CD4-positive, alpha-beta T cell treated with Interleukin-2 at 100 ng/mL for 4 hours (primary cell): Measurements from ENCODE around the gene SCGB2B2.
"Not testable (repeated sequence)": the region's sequence is repeated elsewhere in the genome, so short reads cannot be mapped to it uniquely, and the experiment has no call there.

Experiments used
- DNase-seq: peaks from one replicate; pipeline ENCODE4 v3.0.0-alpha.2; 2020; ENCODE audit warnings: low spot score

The SCGB2B2 gene

GRCh38 chr19:34676697-34677385, at the start of gene SCGB2B2:
TSS of gene SCGB2B2 (minus strand) at chr19:34677159. CDS start at chr19:34594563, 82,596 bp downstream.
- peak; percentile 85 for DNase-seq

- no peak for DNase-seq
These were observed 48.4 kb upstream of the SCGB2B2 start for GRCh38 chr19:34725400-34725799.

- DNase-seq: no peak
These were observed 45.4 kb upstream of the SCGB2B2 start for GRCh38 chr19:34722353-34722752.

- DNase-seq: no peak
These were observed 38.4 kb upstream of the SCGB2B2 start for GRCh38 chr19:34715357-34715756.

GRCh38 chr19:34713262-34713637, 36.3 kb upstream of the SCGB2B2 start:
- DNase-seq: no peak

- DNase-seq: peak; percentile 81
These were observed 35.7 kb upstream of the SCGB2B2 start for GRCh38 chr19:34712395-34713261.

- DNase-seq: no peak
These were observed 34.9 kb upstream of the SCGB2B2 start for GRCh38 chr19:34711890-34712289.

- no peak for DNase-seq
These were observed 30.7 kb upstream of the SCGB2B2 start for GRCh38 chr19:34707661-34708060.

GRCh38 chr19:34692549-34692948, 15.6 kb upstream of the SCGB2B2 start:
- DNase-seq: no peak

- DNase-seq: no peak
These were observed 13.4 kb upstream of the SCGB2B2 start for GRCh38 chr19:34690372-34690771.

GRCh38 chr19:34688592-34688991, 11.6 kb upstream of the SCGB2B2 start:
- no peak for DNase-seq

GRCh38 chr19:34687348-34687747, 10.4 kb upstream of the SCGB2B2 start:
- no peak for DNase-seq

GRCh38 chr19:34686455-34686854, 9.5 kb upstream of the SCGB2B2 start:
- DNase-seq: no peak

GRCh38 chr19:34685266-34685665, 8.3 kb upstream of the SCGB2B2 start:
- DNase-seq: not testable (repeated sequence)

- DNase-seq: no peak
These were observed 4.5 kb upstream of the SCGB2B2 start for GRCh38 chr19:34681478-34681877.

- no peak for DNase-seq
These were observed 1.5 kb upstream of the SCGB2B2 start for GRCh38 chr19:34678421-34678820.

- no peak for DNase-seq
These were observed 1.1 kb upstream of the SCGB2B2 start for GRCh38 chr19:34678085-34678412.

GRCh38 chr19:34677386-34678084, 576 bp upstream of the SCGB2B2 start, which contains the start of gene ZNF302:
TSS of gene ZNF302 (plus strand) at chr19:34677678. CDS start at chr19:34678805, 1,127 bp downstream.
- peak; percentile 94 for DNase-seq

GRCh38 chr19:34675919-34676318, 1.0 kb downstream of the SCGB2B2 start:
- DNase-seq: no peak

GRCh38 chr19:34675250-34675649, 1.7 kb downstream of the SCGB2B2 start:
- no peak for DNase-seq

GRCh38 chr19:34673590-34673989, 3.4 kb downstream of the SCGB2B2 start:
- DNase-seq: no peak

- no peak for DNase-seq
These were observed 5.0 kb downstream of the SCGB2B2 start for GRCh38 chr19:34671972-34672371.

- DNase-seq: no peak
These were observed 7.7 kb downstream of the SCGB2B2 start for GRCh38 chr19:34669305-34669704.
